HCT116 (cell line): Measurements from ENCODE around the gene DHX16. TPM values are rescaled to one million over a fixed set of nuclear protein-coding genes. Genes with fewer than 3 reads are reported as not detected.

Source experiments
- ATAC-seq: fragments of 200-7000 bp; cut with Tn5 transposase; 2 replicates; pipeline ENCODE4 v1.9.1; 2020; ENCODE audit warnings: mild to moderate bottlenecking, moderate library complexity
- BruUV-seq: library from RNA; stranded (reverse); fragments of 400-500 nt; replicated peaks from 2 replicates; lab custom pipeline; 2021; lab: Mats Ljungman, UMichigan
- CTCF ChIA-PET: fragments of 300-600 bp; sonication (Branson Sonifier 250); formaldehyde crosslinking; loops from one replicate; lab custom pipeline; 2021; ENCODE audit warnings: antibody characterized with exemption; lab: Charles Lee
- POLR2A ChIA-PET: fragments of 300-600, 350-600 bp; sonication (Branson Sonifier 250); formaldehyde crosslinking; loops from one replicate; lab custom pipeline; 2021; ENCODE audit warnings: antibody characterized with exemption; lab: Charles Lee
- RAD21 ChIA-PET, 2 experiments: fragments of 300-600 bp; sonication (Branson Sonifier 250); formaldehyde crosslinking; loops; one replicate each; lab custom pipeline; 2023; ENCODE audit warnings: low total read pairs in 2 of 2; ENCODE audit not compliant: uncharacterized antibody in 2 of 2, unreplicated experiment in 2 of 2, low non-redundant PET in 1 of 2; lab: Charles Lee
- DNase-seq: peaks from one replicate; pipeline ENCODE4 v3.0.0-alpha.2; 2010; ENCODE audit warnings: low read depth, low spot score
- H2AFZ ChIP-seq: fragments of 200-600 bp; shearing (Covaris generic), sonication (generic); 2 replicates; pipeline ENCODE4 v1.6.1; 2017; ENCODE audit warnings: low read depth, mixed run types, mixed read lengths, antibody characterized with exemption, low read length; ENCODE audit not compliant: poor library complexity, severe bottlenecking
- H3K27ac ChIP-seq: 2 replicates; pipeline ENCODE4 v1.5.1; 2012; ENCODE audit warnings: low read depth, low read length
- H3K27me3 ChIP-seq: fragments of 200-600 bp; sonication (generic); 2 replicates; pipeline ENCODE4 v1.6.1; 2016; ENCODE audit warnings: mixed run types, low read length, mixed read lengths; ENCODE audit not compliant: insufficient read depth
- H3K36me3 ChIP-seq, 2 experiments: fragments of 200-500 bp in 1 of 2; fragments of 200-600 bp in 1 of 2; sonication (Bioruptor generic) in 1 of 2; sonication (generic) in 1 of 2; 2 replicates each; pipeline versions ENCODE4 v1.5.1 to v1.6.1; 2014 to 2016; ENCODE audit warnings: low read length in 2 of 2, inconsistent platforms in 1 of 2, mixed read lengths in 1 of 2, mixed run types in 1 of 2; ENCODE audit not compliant: insufficient read depth in 2 of 2, control insufficient read depth in 1 of 2
- H3K4me1 ChIP-seq, 2 experiments: fragments of 200-600 bp in 1 of 2; sonication (generic) in 1 of 2; 2 replicates each; pipeline versions ENCODE4 v1.5.1 to v1.6.1; 2012 to 2017; ENCODE audit warnings: low read length in 2 of 2, inconsistent platforms in 1 of 2, mild to moderate bottlenecking in 1 of 2, mixed read lengths in 1 of 2, mixed run types in 1 of 2, moderate library complexity in 1 of 2; ENCODE audit not compliant: insufficient read depth in 2 of 2, control insufficient read depth in 1 of 2
- H3K4me2 ChIP-seq: fragments of 200-600 bp; sonication (generic); 2 replicates; pipeline ENCODE4 v1.6.1; 2017; ENCODE audit warnings: mixed run types, low read length, mixed read lengths
- H3K4me3 ChIP-seq, 2 experiments: fragments of 200-600 bp in 1 of 2; sonication (generic) in 1 of 2; replicated peaks in 1 of 2; 2 replicates each; pipeline ENCODE4 v1.5.1; 2011 to 2016; ENCODE audit warnings: low read length in 2 of 2, control low read depth in 1 of 2, low read depth in 1 of 2, mild to moderate bottlenecking in 1 of 2, mixed read lengths in 1 of 2, mixed run types in 1 of 2
- H3K79me2 ChIP-seq: fragments of 200-600 bp; sonication (generic); 2 replicates; pipeline ENCODE4 v1.6.1; 2017; ENCODE audit warnings: mild to moderate bottlenecking, mixed run types, low read length, moderate library complexity, mixed read lengths; ENCODE audit not compliant: insufficient read depth
- H3K9ac ChIP-seq: fragments of 200-600 bp; sonication (generic); 2 replicates; pipeline ENCODE4 v1.6.1; 2016; ENCODE audit warnings: low read length, mixed read lengths
- H3K9me2 ChIP-seq: fragments of 200-600 bp; sonication (generic), shearing (Covaris generic); 2 replicates; pipeline ENCODE4 v1.6.1; 2017; ENCODE audit warnings: mixed run types, mild to moderate bottlenecking, moderate library complexity; ENCODE audit not compliant: insufficient read depth
- H3K9me3 ChIP-seq, 2 experiments: fragments of 200-500 bp in 1 of 2; fragments of 200-600 bp in 1 of 2; sonication (Bioruptor generic) in 1 of 2; sonication (generic) in 1 of 2; 2 replicates each; pipeline ENCODE4 v1.6.1; 2014 to 2017; ENCODE audit warnings: low read length in 2 of 2, mixed read lengths in 2 of 2, inconsistent platforms in 1 of 2, low read depth in 1 of 2, mild to moderate bottlenecking in 1 of 2, mixed run types in 1 of 2, moderate library complexity in 1 of 2; ENCODE audit not compliant: control insufficient read depth in 1 of 2, insufficient read depth in 1 of 2
- H4K20me1 ChIP-seq: fragments of 200-600 bp; sonication (generic), shearing (Covaris generic); 2 replicates; pipeline ENCODE4 v1.6.1; 2017; ENCODE audit warnings: mixed run types, mild to moderate bottlenecking, moderate library complexity; ENCODE audit not compliant: insufficient read depth
- ATF3 ChIP-seq: IDR thresholded peaks from 2 replicates; pipeline ENCODE4 v1.6.1; 2012
- CBX3 ChIP-seq: IDR thresholded peaks from 2 replicates; pipeline ENCODE4 v1.6.1; 2012; ENCODE audit warnings: low read depth
- CEBPB ChIP-seq: IDR thresholded peaks from 2 replicates; pipeline ENCODE4 v1.6.1; 2012; ENCODE audit warnings: low read depth
- CTCF ChIP-seq, 3 experiments: fragments of 200-600 bp in 1 of 3; sonication (generic) in 1 of 3; IDR thresholded peaks in 2 of 3; conservative IDR thresholded peaks in 1 of 3; 2 replicates each; pipeline ENCODE4 v1.5.1; 2012 to 2017; ENCODE audit warnings: low read depth in 2 of 3, low read length in 2 of 3, antibody characterized with exemption in 1 of 3, borderline replicate concordance in 1 of 3, control low read depth in 1 of 3, mild to moderate bottlenecking in 1 of 3, mixed read lengths in 1 of 3, mixed run types in 1 of 3, moderate library complexity in 1 of 3; ENCODE audit not compliant: insufficient read depth in 1 of 3
- EGR1 ChIP-seq: IDR thresholded peaks from 2 replicates; pipeline ENCODE4 v1.6.1; 2012; ENCODE audit warnings: low read depth
- ELF1 ChIP-seq: IDR thresholded peaks from 2 replicates; pipeline ENCODE4 v1.6.1; 2012; ENCODE audit warnings: low read depth, borderline replicate concordance
- EZH2 ChIP-seq: fragments of 200-600 bp; sonication (generic); IDR thresholded peaks from 2 replicates; pipeline ENCODE4 v1.6.1; 2017; ENCODE audit warnings: antibody characterized with exemption, mixed run types
- EZH2phosphoT487 ChIP-seq: fragments of 200-600 bp; IDR thresholded peaks from 2 replicates; pipeline ENCODE4 v1.6.1; 2018; ENCODE audit warnings: antibody characterized with exemption, borderline replicate concordance
- JUND ChIP-seq: IDR thresholded peaks from 2 replicates; pipeline ENCODE4 v1.6.1; 2012
- MAX ChIP-seq: IDR thresholded peaks from 2 replicates; pipeline ENCODE4 v1.6.1; 2012
- POLR2A ChIP-seq: IDR thresholded peaks from 2 replicates; pipeline ENCODE4 v1.7.0; 2011; ENCODE audit warnings: borderline replicate concordance; ENCODE audit not compliant: insufficient read depth, insufficient read length; ENCODE audit errors: extremely low read depth
- POLR2AphosphoS5 ChIP-seq: IDR thresholded peaks from 2 replicates; pipeline ENCODE4 v1.6.1; 2011; ENCODE audit warnings: mild to moderate bottlenecking, low read depth, low read length, moderate library complexity
- RAD21 ChIP-seq: IDR thresholded peaks from 2 replicates; pipeline ENCODE4 v1.6.1; 2012; ENCODE audit warnings: low read depth, mild to moderate bottlenecking
- SP1 ChIP-seq: IDR thresholded peaks from 2 replicates; pipeline ENCODE4 v1.6.1; 2012; ENCODE audit warnings: low read depth
- SRF ChIP-seq: IDR thresholded peaks from 2 replicates; pipeline ENCODE4 v1.6.1; 2012; ENCODE audit warnings: low read depth
- YY1 ChIP-seq: IDR thresholded peaks from 2 replicates; pipeline ENCODE4 v1.6.1; 2011; ENCODE audit warnings: low read length, low read depth, moderate library complexity, mild to moderate bottlenecking; ENCODE audit not compliant: insufficient replicate concordance; ENCODE audit errors: extremely low read depth
- ZBTB33 ChIP-seq: IDR thresholded peaks from 2 replicates; pipeline ENCODE4 v1.6.1; 2011; ENCODE audit warnings: mild to moderate bottlenecking, low read length, moderate library complexity; ENCODE audit not compliant: insufficient replicate concordance; ENCODE audit errors: extremely low read depth
- ZFX ChIP-seq: fragments of 450-650 bp; IDR thresholded peaks from 2 replicates; pipeline ENCODE4 v1.6.1; 2017
- ZNF274 ChIP-seq: fragments of 200-500 bp; sonication (Bioruptor generic); IDR thresholded peaks from 2 replicates; pipeline ENCODE4 v1.6.1; 2014; ENCODE audit warnings: mild to moderate bottlenecking, low read depth, low read length, inconsistent platforms
- intact Hi-C: fragments of 100-400 bp; cut with micrococcal nuclease; formaldehyde crosslinking; loops from 2 replicates; pipeline ENCODE4 v1.10.0; 2022
- total RNA-seq: library from RNA; stranded (reverse); gene quantifications from one replicate; pipeline ENCODE4 v1.2.1, GENCODE V29; 2021; ENCODE audit not compliant: unreplicated experiment

DHX16 gene
- total RNA-seq, 1 experiment from 2014 or later: 46.0 TPM

- CTCF ChIA-PET: interaction anchor here (1.5 kb wide), 1 partner anchor 11 kb away, joined by 9 read pairs; no protein-coding TSS in a partner anchor
- Histone ChIP-seq H3K9me2 (no peaks in the 10 kb centered on the region), H3K9ac (peak overlapping the region; percentile 67), H3K4me2 (peak overlapping the region; percentile 86), H3K79me2 (peaks cover 15% of the 10 kb centered on the region), H3K9me3 (no peaks in the 10 kb centered on the region), H3K27me3 (no peaks in the 10 kb centered on the region), H2AFZ (no peak overlapping the region), H3K4me1 (peaks cover 42 to 64% of the 10 kb centered on the region in 2 experiments), H3K36me3 (no peaks in the 10 kb centered on the region), H4K20me1 (no peaks in the 10 kb centered on the region), H3K4me3 (peak overlapping the region; percentile 58 to 61), H3K27ac (peak overlapping the region; percentile 77)
- intact Hi-C loops: loop anchor here (1.0 kb wide), 1 partner anchor 27 kb away; the partner anchor contains the start of gene MDC1
- no peak for TF ChIP-seq POLR2AphosphoS5
- no peak for TF ChIP-seq MAX
- TF ChIP-seq ATF3: no peak
- TF ChIP-seq EZH2: no peak
- no peak for TF ChIP-seq SRF
- no peak for TF ChIP-seq EGR1
- TF ChIP-seq CBX3: no peak
- TF ChIP-seq CTCF (IDR thresholded peaks at IDR 0.05 in 2 of 3, conservative IDR thresholded peaks at IDR 0.05 in 1 of 3; ENCODE audit: borderline replicate concordance in 1 of 3, insufficient read depth in 1 of 3, low read depth in 2 of 3, low read length in 2 of 3): no peak
- no peak for TF ChIP-seq ZFX
- no peak for TF ChIP-seq ZBTB33
- no peak for TF ChIP-seq ELF1
- TF ChIP-seq RAD21: no peak
- TF ChIP-seq EZH2phosphoT487: no peak
- no peak for TF ChIP-seq ZNF274
- TF ChIP-seq YY1: no peak
- no peak for TF ChIP-seq SP1
- no peak for TF ChIP-seq CEBPB
- no peak for TF ChIP-seq JUND
- no peak for TF ChIP-seq POLR2A
- RAD21 ChIA-PET: no interaction called here
- DNase-seq (no peak), ATAC-seq (no peak)
- no TSS peak for BruUV-seq
- POLR2A ChIA-PET: interaction anchor here (1.3 to 3.5 kb wide), 4 partner anchors 18 to 31 kb away, joined by 3 to 25 read pairs (median 4); partner anchors contain the start of genes DHX16, MDC1 and TUBB
Observed at GRCh38 chr6:30689985-30690384, 17.2 kb upstream of the DHX16 start.
